Embryonic facial prominence (tissue), 1 donor: Measurements from ENCODE around the gene WFIKKN1.

Experiments
- DNase-seq: peaks from one replicate; pipeline ENCODE4 v3.0.0-alpha.2; 2016; ENCODE audit errors: extremely low spot score

The WFIKKN1 gene

GRCh38 chr16:674214-674881, 43.6 kb downstream of the WFIKKN1 start:
- DNase-seq: no peak

DNA sequence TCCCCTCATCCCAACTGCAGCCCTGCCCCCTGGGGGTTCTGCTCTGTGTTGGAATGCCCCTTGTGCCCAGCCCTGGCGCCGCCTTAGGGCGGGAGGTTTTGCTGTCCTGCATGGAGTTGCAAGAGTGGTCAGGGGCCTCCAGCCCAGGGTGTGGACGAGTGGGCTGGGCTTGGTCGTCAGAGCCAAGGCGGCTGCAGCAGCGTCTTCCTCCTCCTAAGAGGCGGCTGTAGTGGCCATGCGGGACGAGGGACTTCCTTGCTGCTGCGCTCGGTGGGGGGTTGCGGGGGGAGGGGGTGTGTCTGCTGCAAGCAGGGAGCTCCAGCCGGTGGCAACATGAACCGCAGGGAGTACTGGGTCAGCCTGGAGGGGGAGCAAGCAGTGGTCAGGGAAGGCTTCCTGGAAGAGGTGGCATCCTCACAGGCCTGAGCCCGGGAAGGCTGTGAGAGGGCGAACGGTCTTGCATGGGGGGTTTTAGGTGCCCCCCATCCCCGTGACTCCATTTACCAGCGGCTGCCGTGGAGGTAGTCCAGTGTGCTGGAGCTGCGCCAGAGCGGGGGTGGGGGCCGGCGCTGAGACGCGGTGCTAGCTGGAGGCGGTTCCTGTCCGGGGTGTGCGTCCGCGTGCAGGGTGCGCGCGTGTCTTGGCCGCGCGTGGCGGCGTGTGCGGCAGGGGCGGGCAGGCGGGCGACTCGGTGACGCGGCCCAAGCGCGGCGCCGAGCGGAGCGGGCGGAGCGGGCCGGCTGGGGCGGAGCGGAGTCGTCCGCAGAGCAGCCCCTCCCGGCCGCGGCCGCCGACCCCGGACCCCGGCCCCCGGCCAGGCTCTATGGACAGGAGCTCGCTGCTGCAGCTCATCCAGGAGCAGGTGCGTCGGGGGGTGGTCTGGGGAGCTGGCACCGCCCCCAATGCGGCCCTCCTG, 44.4 kb downstream of the WFIKKN1 start, which contains the start of gene RHBDL1:
RHBDL1 (plus strand) TSS at position 704 of the 916 bp plus-strand sequence; CDS start at position 824, 120 bp downstream.
- no peak for DNase-seq

DNA sequence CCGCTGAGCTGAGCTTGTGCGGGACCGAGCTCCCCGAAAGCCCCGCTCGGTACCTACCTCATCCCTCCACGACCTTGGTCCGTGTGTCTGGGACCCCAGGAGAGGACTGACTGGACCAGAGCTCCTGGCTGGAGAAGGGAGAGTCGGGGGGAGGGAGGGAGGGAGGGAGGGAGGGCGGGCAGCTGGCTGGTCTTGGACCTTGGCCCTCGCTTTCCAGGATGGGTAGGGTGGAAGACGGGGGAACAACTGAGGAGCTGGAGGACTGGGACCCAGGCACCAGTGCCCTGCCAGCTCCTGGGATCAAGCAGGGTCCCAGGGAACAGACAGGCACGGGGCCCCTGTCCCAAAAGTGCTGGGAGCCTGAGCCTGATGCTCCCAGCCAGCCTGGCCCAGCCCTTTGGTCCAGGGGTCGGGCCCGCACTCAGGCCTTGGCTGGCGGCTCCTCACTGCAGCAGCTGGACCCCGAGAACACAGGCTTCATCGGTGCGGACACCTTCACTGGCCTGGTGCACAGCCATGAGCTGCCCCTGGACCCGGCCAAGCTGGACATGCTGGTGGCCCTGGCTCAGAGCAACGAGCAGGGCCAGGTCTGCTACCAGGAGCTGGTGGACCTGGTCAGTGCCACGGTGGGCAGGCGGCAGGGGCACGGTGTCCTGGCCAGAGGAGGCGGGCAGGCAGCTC, 45.2 kb downstream of the WFIKKN1 start:
- no peak for DNase-seq

- no peak for DNase-seq
Observed at GRCh38 chr16:676565-676902, 45.7 kb downstream of the WFIKKN1 start.

DNA sequence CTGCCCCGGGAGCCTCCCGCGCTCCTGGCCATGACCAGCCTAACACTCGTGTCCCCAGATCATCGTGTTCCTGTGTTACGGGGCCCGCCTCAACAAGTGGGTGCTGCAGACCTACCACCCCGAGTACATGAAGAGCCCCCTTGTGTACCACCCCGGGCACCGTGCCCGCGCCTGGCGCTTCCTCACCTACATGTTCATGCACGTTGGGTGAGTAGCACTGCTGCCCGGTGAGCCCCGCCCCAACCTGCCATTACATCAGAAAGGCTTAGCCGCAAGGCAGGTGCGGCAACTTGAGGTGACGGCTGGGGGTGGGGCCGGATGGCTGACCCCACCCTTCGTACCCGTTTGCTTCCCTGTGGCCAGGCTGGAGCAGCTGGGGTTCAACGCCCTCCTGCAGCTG, 46.1 kb downstream of the WFIKKN1 start:
- DNase-seq: no peak

GRCh38 chr16:677316-678190, 46.8 kb downstream of the WFIKKN1 start:
- DNase-seq: no peak

DNA sequence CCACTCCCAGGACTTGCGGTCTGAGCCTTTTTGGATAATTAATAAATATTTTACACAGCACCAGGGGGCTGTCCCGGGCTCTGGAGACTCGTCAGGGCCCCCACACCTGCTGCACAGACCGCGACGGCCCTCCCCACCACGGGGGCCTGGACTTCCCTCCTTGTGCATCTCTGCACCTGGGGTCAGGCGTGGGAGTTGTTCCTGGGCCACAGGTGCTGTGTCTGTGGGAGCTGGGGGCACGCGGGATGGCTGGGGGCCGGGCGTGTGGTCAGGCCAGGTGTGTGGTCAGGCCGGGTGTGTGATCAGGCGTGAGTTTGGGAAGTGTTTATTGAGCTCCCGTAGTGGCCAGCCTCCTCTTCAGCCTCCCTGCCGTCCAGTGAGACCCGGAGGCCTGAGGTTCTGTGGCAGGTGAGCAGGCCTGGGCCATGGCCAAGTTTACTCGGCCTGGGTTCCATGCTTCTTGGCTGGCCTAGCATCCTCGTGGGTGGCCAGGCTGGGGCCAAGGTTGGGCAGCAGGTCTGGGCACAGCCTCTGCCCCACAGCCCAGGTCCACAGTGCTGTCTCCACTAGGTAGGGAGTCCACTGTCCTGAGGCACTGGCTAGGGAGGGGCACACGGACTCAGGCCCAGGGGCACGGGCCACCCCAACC, 47.5 kb downstream of the WFIKKN1 start:
- no peak for DNase-seq

- peak; percentile 48 for DNase-seq
Observed at GRCh38 chr16:678858-679813, 48.4 kb downstream of the WFIKKN1 start.

- DNase-seq: peak; percentile 68
Observed at GRCh38 chr16:679814-680624, 49.2 kb downstream of the WFIKKN1 start, which contains the start of gene STUB1. Gene STUB1 (plus strand): TSS chr16:680410. CDS start chr16:680526, 116 bp downstream.

GRCh38 chr16:680625-680945, 49.8 kb downstream of the WFIKKN1 start:
- no peak for DNase-seq

DNA sequence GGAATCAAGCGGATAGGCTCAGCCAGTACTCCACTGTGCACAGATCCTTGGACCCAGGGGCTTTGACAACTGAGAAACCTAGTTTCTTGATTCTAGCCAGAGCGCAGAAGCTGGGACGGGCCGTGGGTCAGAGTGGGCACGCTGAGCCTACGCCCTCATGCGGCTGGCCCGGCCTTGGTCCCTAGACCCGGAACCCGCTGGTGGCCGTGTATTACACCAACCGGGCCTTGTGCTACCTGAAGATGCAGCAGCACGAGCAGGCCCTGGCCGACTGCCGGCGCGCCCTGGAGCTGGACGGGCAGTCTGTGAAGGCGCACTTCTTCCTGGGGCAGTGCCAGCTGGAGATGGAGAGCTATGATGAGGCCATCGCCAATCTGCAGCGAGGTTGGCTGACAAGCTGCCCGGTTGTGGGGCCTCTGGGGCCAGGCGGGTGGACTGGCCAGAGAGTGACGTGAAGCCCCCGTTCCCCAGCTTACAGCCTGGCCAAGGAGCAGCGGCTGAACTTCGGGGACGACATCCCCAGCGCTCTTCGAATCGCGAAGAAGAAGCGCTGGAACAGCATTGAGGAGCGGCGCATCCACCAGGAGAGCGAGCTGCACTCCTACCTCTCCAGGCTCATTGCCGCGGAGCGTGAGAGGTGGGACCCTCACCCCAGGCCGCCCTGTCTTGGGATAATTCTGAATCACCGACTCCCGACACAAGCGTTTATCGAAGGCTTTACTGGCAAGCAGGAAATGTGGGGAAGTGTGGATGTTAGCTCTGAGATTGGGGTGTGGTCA, 50.4 kb downstream of the WFIKKN1 start:
- no peak for DNase-seq

DNA sequence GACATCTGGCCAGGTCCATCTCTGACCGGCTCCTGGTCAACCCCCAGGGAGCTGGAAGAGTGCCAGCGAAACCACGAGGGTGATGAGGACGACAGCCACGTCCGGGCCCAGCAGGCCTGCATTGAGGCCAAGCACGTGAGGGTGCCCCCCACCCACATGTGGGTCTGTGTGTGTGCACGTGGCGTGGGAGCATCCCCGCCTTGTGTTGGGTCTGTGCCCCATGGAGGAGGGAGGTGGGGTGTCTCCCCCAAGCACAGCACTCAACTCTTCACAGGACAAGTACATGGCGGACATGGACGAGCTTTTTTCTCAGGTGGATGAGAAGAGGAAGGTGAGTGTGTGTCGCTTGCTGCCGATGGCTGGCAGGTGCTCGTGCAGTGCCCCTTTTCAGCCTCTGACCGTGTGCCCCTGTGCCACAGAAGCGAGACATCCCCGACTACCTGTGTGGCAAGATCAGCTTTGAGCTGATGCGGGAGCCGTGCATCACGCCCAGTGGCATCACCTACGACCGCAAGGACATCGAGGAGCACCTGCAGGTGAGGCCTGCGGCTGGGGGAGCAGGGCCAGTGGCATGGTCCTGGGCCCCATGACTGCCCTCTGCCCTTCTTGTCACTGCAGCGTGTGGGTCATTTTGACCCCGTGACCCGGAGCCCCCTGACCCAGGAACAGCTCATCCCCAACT, 51.1 kb downstream of the WFIKKN1 start:
- DNase-seq: no peak

- DNase-seq: no peak
Observed at GRCh38 chr16:682493-683395, 52.0 kb downstream of the WFIKKN1 start.

- DNase-seq: no peak
Observed at GRCh38 chr16:683396-684070, 52.7 kb downstream of the WFIKKN1 start.
